Heart right ventricle (tissue), 16 donors: ENCODE results near the gene TFPT. TPM values are rescaled to one million over a fixed set of nuclear protein-coding genes. Genes with fewer than 3 reads are reported as not detected.
"Not testable (repeated sequence)": the region's sequence is repeated elsewhere in the genome, so short reads cannot be mapped to it uniquely, and the experiment has no call there.

Experiments used
- ATAC-seq, 8 donors: fragments of 200-7000 bp; cut with Tn5 transposase; one replicate each; pipeline ENCODE4 v1.9.1; 2020; ENCODE audit warnings: mild to moderate bottlenecking in 8 of 8, moderate library complexity in 8 of 8, moderate number of reproducible peaks in 1 of 8
- DNase-seq, 2 donors: peaks; one replicate each; pipeline ENCODE4 v3.0.0-alpha.2; 2020
- H3K27ac ChIP-seq, 10 donors: fragments of 200-600 bp; sonication (generic) in 2 of 10; one replicate each; pipeline versions ENCODE4 v1.5.0 to v1.8.0; 2020 to 2022; ENCODE audit warnings: mild to moderate bottlenecking in 3 of 10
- H3K27me3 ChIP-seq, 7 donors: fragments of 200-600 bp; one replicate each; pipeline ENCODE4 v1.8.0; 2021 to 2022; ENCODE audit warnings: mild to moderate bottlenecking in 2 of 7
- H3K36me3 ChIP-seq, 9 donors: fragments of 200-600 bp; sonication (generic) in 1 of 9; one replicate each; pipeline versions ENCODE4 v1.5.0 to v1.8.0; 2020 to 2022; ENCODE audit warnings: mild to moderate bottlenecking in 2 of 9
- H3K4me1 ChIP-seq, 9 donors: fragments of 200-600 bp; sonication (generic) in 1 of 9; one replicate each; pipeline versions ENCODE4 v1.5.0 to v1.8.0; 2020 to 2022; ENCODE audit warnings: mild to moderate bottlenecking in 4 of 9
- H3K4me3 ChIP-seq, 10 donors: fragments of 200-600 bp; sonication (generic) in 2 of 10; one replicate each; pipeline versions ENCODE4 v1.5.0 to v1.8.0; 2020 to 2022; ENCODE audit warnings: mild to moderate bottlenecking in 7 of 10, moderate library complexity in 2 of 10
- H3K9me3 ChIP-seq, 11 donors: fragments of 200-600 bp in 10 of 11; sonication (generic) in 2 of 11; one replicate each; pipeline versions ENCODE4 v1.5.0 to v1.8.0; 2013 to 2022; ENCODE audit warnings: mild to moderate bottlenecking in 2 of 11, control low read depth in 1 of 11, moderate library complexity in 1 of 11
- WGBS, 2 donors: extraction: QIAGEN DNeasy Blood & Tissue Kit; methylation state at CpG; one replicate each; pipeline ENCODE4 v1.1.7; 2013; ENCODE audit warnings: inconsistent platforms in 1 of 2; 5-methylcytosine and 5-hydroxymethylcytosine counted together
- intact Hi-C, 10 donors: fragments of 100-400 bp; cut with DNase I; formaldehyde crosslinking; loops; one replicate each; pipeline versions ENCODE4 v1.11.1 to v1.14.2; 2022
- polyA plus RNA-seq, 2 donors: library from polyadenylated mRNA; stranded (reverse); fragments of 200-250 nt; gene quantifications; one replicate each; pipeline ENCODE4 v1.2.3, GENCODE V29; 2013
- total RNA-seq, 10 donors: library from RNA; stranded (reverse); fragmentation: NEBNext Ultra II Directional in 3 of 10; extraction: Animal tissue kit (Norgen Biotek cat#: 25700) in 3 of 10; gene quantifications; one replicate each; pipeline versions ENCODE4 v1.2.1 to v1.2.4, GENCODE V29; 2021 to 2023
- TF ChIP-seq, protein P1 (sequence below), 9 donors: fragments of 200-600 bp; sonication (generic) in 2 of 9; IDR thresholded peaks; one replicate each; pipeline versions ENCODE4 v1.5.0 to v1.8.0; 2021 to 2022; ENCODE audit warnings: antibody characterized with exemption in 9 of 9, mild to moderate bottlenecking in 5 of 9, moderate library complexity in 1 of 9
- donor health status: Arrhythmogenic right ventricular cardiomyopathy.
- donor health status: ischemic (EF 13 %, LVEDD 7.1; RV severe dilation, severe dysfunction).
- donor health status: healthy with polysubstance abuse.
- donor health status: DM: no; HTN: yes; CAD: no.
- donor health status: DM: no; HTN: no; CAD: no.
- donor health status: ischemic (EF 25% LVEDD 6.9; RV normal size, moderate dysfunction).
- donor health status: ischemic (EF 25% LVEDD 5.7; RV mildly dilated, moderate dysfunction).
- donor health status: healthy.
- donor health status: DM: yes; HTN: yes; CAD: no.
- donor health status: Ischemic cardiomyopathy.
- donor health status: ischemic (EF 35%, LVEDD 5.7; RV mildly dilated, moderate dysfunction).
- donor health status: nonischemic (EF 11% LVEDD 7.7; RV severe dilation, severe dysfunction).
- donor health status: DM: yes; HTN: yes; CAD: no.
- donor health status: PGD.
- donor health status: ischemic (EF 29% LVEDD 5.4; RV normal size, mild dysfunction).
- donor health status: nonischemic (EF 23%, LVEDD 6.1; RV moderate dilation, normal function).

TFPT gene
- total and polyA plus RNA-seq, 12 donors, result 11.0 to 33.8 (median 13.2) TPM

DNA sequence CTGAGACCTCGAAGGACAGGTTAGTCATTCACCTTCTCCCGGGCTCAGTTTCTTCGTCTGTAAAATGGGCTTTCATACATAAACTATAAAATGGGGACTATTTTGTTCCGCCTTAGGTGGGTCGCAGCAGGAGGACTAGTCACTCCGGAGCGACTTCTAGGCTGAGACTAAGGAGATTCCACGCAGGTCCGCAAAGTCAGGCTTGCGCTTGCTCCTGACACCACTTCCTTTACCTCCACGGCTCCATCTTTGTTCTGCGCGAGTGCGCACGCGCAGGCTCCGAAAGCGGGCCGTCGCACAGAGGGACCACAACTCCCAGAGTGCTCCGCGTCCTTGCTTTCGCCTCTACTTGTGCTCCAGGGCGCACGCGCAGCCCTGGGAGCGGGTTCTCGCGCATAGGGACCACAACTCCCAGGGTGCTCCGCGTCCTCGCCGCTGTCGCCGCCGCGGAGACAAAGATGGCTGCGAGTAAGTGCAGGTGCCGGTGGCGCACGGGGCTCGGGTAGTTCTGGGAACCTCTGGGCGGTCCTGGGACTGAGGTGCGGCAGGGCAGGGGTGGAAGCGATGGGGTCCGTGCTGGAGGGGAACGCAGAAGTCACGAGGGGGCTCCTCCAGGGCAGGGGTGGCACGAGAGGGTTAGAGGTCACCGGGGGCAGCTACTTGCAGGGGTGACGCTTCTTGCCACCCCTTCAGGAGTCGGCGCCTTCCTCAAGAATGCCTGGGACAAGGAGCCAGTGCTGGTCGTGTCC, 12.9 kb downstream of the TFPT start, which contains the start of gene NDUFA3:
NDUFA3 (plus strand) TSS at position 435 of the 749 bp plus-strand sequence; CDS start at position 459, 24 bp downstream.
- Histone ChIP-seq H3K4me3 (peak within 1 kb of the TSS; percentile 70 to 99 (median 88)), H3K9me3 (no peaks in the 10 kb centered on the region), H3K4me1 (peaks cover 0 to 30% (median 15%) of the 10 kb centered on the region in 9 donors), H3K27me3 (peaks cover 0 to 8% (median 0%) of the 10 kb centered on the region in 7 donors), H3K27ac (peak within 1 kb of the TSS; percentile 68 to 91 (median 83)), H3K36me3 (peaks cover 0 to 27% (median 9%) of the 10 kb centered on the region in 9 donors)
- intact Hi-C loops, result loop anchor here in 4 of 10 donors (1.0 to 10.0 kb wide), 4 partner anchors 13 to 952 kb away; partner anchors contain the start of genes PRPF31 (in 2 of the 4) and TFPT (in 2 of the 4)
- ATAC-seq, result peak; percentile 99 to 100 (median 100)
- 3% methylated on average over 54 of the region's 54 CpGs for WGBS, 2 donors
- TF ChIP-seq, protein P1, sequence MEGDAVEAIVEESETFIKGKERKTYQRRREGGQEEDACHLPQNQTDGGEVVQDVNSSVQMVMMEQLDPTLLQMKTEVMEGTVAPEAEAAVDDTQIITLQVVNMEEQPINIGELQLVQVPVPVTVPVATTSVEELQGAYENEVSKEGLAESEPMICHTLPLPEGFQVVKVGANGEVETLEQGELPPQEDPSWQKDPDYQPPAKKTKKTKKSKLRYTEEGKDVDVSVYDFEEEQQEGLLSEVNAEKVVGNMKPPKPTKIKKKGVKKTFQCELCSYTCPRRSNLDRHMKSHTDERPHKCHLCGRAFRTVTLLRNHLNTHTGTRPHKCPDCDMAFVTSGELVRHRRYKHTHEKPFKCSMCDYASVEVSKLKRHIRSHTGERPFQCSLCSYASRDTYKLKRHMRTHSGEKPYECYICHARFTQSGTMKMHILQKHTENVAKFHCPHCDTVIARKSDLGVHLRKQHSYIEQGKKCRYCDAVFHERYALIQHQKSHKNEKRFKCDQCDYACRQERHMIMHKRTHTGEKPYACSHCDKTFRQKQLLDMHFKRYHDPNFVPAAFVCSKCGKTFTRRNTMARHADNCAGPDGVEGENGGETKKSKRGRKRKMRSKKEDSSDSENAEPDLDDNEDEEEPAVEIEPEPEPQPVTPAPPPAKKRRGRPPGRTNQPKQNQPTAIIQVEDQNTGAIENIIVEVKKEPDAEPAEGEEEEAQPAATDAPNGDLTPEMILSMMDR (IDR thresholded peaks at IDR 0.05), result no peak
- DNase-seq, result peak; percentile 97 to 98

DNA sequence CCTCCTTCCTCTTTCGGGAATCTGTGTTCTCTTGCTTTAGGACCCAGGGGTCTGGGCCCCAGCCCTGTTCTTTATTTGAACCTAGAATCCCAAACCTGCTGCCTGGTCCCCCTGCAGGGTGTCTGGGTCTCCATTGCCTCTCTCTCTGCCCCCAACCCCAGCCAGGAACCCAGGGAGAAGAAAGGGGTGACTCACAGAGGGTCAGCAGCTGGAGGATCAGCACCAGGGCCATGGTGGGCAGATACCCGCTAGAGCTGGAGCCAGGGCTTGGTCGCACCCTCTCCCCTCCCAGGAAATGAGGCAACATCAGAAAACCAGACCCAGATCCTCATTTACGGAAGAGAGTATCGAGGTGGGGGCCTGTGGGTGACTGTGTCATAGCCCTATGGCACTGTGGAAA, 14.9 kb downstream of the TFPT start, which contains the start of gene OSCAR:
OSCAR (minus strand) TSS at position 243 of the 400 bp plus-strand sequence; CDS start at position 232, 11 bp downstream.
- intact Hi-C loops, result loop anchor here in 3 of 10 donors (10.0 kb wide), 3 partner anchors 126 to 954 kb away; no protein-coding TSS in a partner anchor
- Histone ChIP-seq H3K4me3 (peak within 1 kb of the TSS in 2 of 10 donors; percentile 11 to 50), H3K27ac (peak within 1 kb of the TSS in 1 of 10 donors; percentile 89), H3K27me3 (peaks cover 0 to 22% (median 12%) of the 10 kb centered on the region in 7 donors), H3K4me1 (peaks cover 4 to 45% (median 20%) of the 10 kb centered on the region in 9 donors), H3K9me3 (no peaks in the 10 kb centered on the region), H3K36me3 (peaks cover 0 to 7% (median 0%) of the 10 kb centered on the region in 9 donors)
- no peak for ATAC-seq
- WGBS, 2 donors, result 43 to 47% methylated on average over 5 of the region's 5 CpGs
- DNase-seq, result no peak
- TF ChIP-seq, protein P1 (IDR thresholded peaks at IDR 0.05), result no peak

DNA sequence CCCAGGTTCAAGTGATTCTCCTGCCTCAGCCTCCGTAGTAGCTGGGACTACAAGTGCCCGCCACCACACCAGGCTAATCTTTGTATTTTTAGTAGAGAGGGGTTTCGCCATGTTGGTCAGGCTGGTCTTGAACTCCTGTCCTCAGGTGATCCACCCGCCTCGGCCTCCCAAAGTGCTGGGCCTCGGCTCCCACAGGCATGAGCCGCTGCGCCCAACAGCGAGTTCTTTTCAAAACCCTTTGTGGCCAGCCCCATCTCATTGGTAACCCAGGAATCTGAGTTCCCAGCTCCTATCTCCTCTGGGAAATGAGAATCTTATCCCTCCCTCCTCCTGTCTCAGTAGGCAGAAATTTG, 15.6 kb downstream of the TFPT start:
- DNase-seq, H3K36me3 ChIP-seq, H3K9me3 ChIP-seq, ATAC-seq: not testable (repeated sequence)
- peak overlapping the region in 2 of 10 donors; percentile 11 to 50 for H3K4me3 ChIP-seq
- intact Hi-C loops, result loop anchor here in 3 of 10 donors (10.0 kb wide), 3 partner anchors 125 to 955 kb away; no protein-coding TSS in a partner anchor
- peak overlapping the region in 1 of 10 donors; percentile 89 for H3K27ac ChIP-seq
- peaks cover 4 to 48% (median 20%) of the 10 kb centered on the region in 9 donors for H3K4me1 ChIP-seq
- peaks cover 0 to 29% (median 19%) of the 10 kb centered on the region in 7 donors for H3K27me3 ChIP-seq
- WGBS, 2 donors, result 75 to 84% methylated on average over 9 of the region's 9 CpGs

DNA sequence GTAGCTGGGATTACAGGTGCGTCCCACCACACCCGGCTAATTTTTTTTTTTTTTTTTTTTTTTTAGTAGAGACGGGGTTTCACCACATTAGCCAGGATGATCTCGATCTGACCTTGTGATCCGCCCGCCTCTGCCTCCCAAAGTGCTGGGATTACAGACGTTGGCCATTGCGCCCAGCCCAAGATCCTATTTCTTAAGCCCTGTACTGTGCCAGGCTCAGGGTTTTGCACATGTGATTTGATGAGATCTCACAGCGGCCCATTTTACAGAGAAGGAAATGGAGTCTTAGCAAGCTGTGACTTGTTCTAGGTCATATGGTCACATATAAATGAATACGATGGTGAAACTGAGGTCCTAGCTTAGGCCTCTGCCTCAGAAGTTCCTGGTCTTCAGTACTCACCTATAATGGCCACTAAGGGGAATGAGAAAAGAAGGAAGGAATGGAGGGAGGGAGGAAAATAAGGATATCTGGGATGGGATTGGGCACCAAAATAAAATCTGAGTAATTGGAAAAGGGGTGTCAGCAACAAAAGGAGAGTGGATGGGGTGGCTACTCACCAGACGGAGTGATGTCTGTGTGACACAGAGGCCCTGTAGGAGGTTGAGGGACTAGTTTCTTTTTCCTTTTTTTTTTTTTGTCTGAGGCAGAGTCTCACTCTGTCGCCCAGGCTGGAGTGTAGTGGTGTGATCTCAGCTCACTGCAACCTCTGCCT, 16.1 kb downstream of the TFPT start:
- Histone ChIP-seq H3K27me3 (peaks cover 0 to 33% (median 22%) of the 10 kb centered on the region in 7 donors), H3K9me3 (no peaks in the 10 kb centered on the region), H3K4me1 (peaks cover 4 to 43% (median 19%) of the 10 kb centered on the region in 9 donors), H3K27ac (peak overlapping the region in 1 of 10 donors; percentile 89), H3K4me3 (peak overlapping the region in 1 of 10 donors; percentile 50), H3K36me3 (no peaks in the 10 kb centered on the region)
- no peak for DNase-seq
- TF ChIP-seq, protein P1 (IDR thresholded peaks at IDR 0.05), result no peak
- no peak for ATAC-seq
- intact Hi-C loops, result no loop called here
- WGBS, 2 donors, result 83 to 93% methylated on average over 12 of the region's 12 CpGs
